Thoracic aorta (tissue), 2 donors: Measurements from ENCODE around the gene HOXD11. TPM values are rescaled to one million over a fixed set of nuclear protein-coding genes. Genes with fewer than 3 reads are reported as not detected.
A peak's percentile ranks its signal among the peaks of the same experiment; 100 is the strongest.

ENCODE experiments used
- ATAC-seq: fragments of 150-250 bp; one replicate; pipeline ENCODE4 v1.8.0; 2017; ENCODE audit warnings: low read depth; ENCODE audit not compliant: insufficient number of reproducible peaks, low FRiP score
- DNase-seq: peaks from one replicate; pipeline ENCODE4 v3.0.0-alpha.2; 2020; ENCODE audit warnings: low spot score
- H3K27ac ChIP-seq, 2 donors: fragments of 200-600 bp; sonication (generic); 1 replicate in 1 of 2; 2 replicates in 1 of 2; pipeline ENCODE4 v1.5.1; 2016; ENCODE audit warnings: mild to moderate bottlenecking in 2 of 2, moderate library complexity in 2 of 2
- H3K27me3 ChIP-seq: fragments of 200-600 bp; sonication (generic); replicated peaks from 2 replicates; pipeline ENCODE4 v1.6.0; 2016; ENCODE audit warnings: mild to moderate bottlenecking; ENCODE audit not compliant: insufficient read depth
- H3K36me3 ChIP-seq: fragments of 200-600 bp; sonication (generic); one replicate; pipeline ENCODE4 v1.5.1; 2016
- H3K4me1 ChIP-seq, 2 donors: fragments of 200-600 bp; sonication (generic); 1 replicate in 1 of 2; 2 replicates in 1 of 2; pipeline versions ENCODE4 v1.5.1 to v1.6.0; 2016; ENCODE audit warnings: low read depth in 2 of 2, mild to moderate bottlenecking in 1 of 2; ENCODE audit not compliant: control insufficient read depth in 1 of 2
- H3K4me3 ChIP-seq: fragments of 200-600 bp; sonication (generic); 2 replicates; pipeline ENCODE4 v1.5.1; 2016; ENCODE audit warnings: mild to moderate bottlenecking
- H3K9me3 ChIP-seq: fragments of 200-600 bp; sonication (generic); 2 replicates; pipeline ENCODE4 v1.5.1; 2016
- CTCF ChIP-seq: fragments of 200-600 bp; sonication (generic); IDR thresholded peaks from one replicate; pipeline ENCODE4 v1.5.1; 2019; ENCODE audit warnings: antibody characterized with exemption
- total RNA-seq, 2 donors: library from RNA; depleted of rRNA; stranded (reverse); fragments of >200 nt; gene quantifications; one replicate each; pipeline versions ENCODE4 v1.1.0 to v1.2.3, GENCODE V29; 2016

The HOXD11 gene
- total RNA-seq, 2 donors from 2014 or later = not detected

GRCh38 chr2:176081837-176082524 lies 25.1 kb upstream of the HOXD11 start:
- TF ChIP-seq CTCF = no peak
- Histone ChIP-seq H3K9me3 (no peaks in the 10 kb centered on the region), H3K27ac (peak overlapping the region in 1 of 2 donors; percentile 5), H3K4me1 (peaks cover 4 to 19% of the 10 kb centered on the region in 2 donors), H3K4me3 (no peak overlapping the region), H3K36me3 (no peaks in the 10 kb centered on the region), H3K27me3 (peaks cover 75% of the 10 kb centered on the region)
- DNase-seq (no peak), ATAC-seq (no peak)

- TF ChIP-seq CTCF = no peak
- DNase-seq (no peak), ATAC-seq (no peak)
- H3K27ac ChIP-seq = peak overlapping the region in 1 of 2 donors; percentile 5
- H3K4me3 ChIP-seq = no peak overlapping the region
- H3K9me3 ChIP-seq = no peaks in the 10 kb centered on the region
- H3K27me3 ChIP-seq = peaks cover 75% of the 10 kb centered on the region
- H3K4me1 ChIP-seq = peaks cover 4 to 19% of the 10 kb centered on the region in 2 donors
- no peaks in the 10 kb centered on the region for H3K36me3 ChIP-seq
Observed at GRCh38 chr2:176082525-176082823, 24.6 kb upstream of the HOXD11 start.

GRCh38 chr2:176082824-176083751 lies 24.0 kb upstream of the HOXD11 start:
- Histone ChIP-seq H3K36me3 (no peaks in the 10 kb centered on the region), H3K27me3 (peaks cover 74% of the 10 kb centered on the region), H3K9me3 (no peaks in the 10 kb centered on the region), H3K4me3 (no peak overlapping the region), H3K4me1 (peaks cover 4 to 23% of the 10 kb centered on the region in 2 donors), H3K27ac (no peak overlapping the region)
- ATAC-seq (no peak), DNase-seq (no peak)
- TF ChIP-seq CTCF = no peak

DNA sequence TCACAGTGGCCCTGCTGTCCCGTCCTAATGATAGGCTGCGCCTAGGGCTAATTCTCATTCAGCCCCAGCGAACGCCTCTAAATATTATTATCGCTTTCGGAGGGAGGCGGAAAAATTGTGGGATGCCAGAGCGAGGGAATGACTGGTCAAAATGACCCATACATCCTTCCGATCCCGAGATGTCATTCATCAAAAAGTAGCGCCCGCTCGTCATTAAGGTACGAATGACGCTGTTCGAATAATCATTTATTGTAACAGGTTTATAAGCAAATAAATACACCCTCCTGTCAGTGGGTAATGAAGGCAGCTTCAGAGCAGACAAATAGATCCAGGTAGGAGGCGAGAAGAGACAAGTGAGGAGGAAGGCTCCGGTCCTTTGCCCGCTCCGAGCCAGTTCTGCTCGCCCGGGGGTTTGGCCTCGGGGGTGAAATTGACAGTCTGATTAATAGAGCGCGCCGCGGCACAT lies 23.3 kb upstream of the HOXD11 start, which contains the start of gene EVX2:
TSS of gene EVX2 (minus strand) at position 167 of the 466 bp plus-strand sequence. CDS start 186 bp downstream, outside the sequence.
- Histone ChIP-seq H3K27ac (no peak within 1 kb of the TSS), H3K9me3 (no peaks in the 10 kb centered on the region), H3K36me3 (no peaks in the 10 kb centered on the region), H3K4me1 (peaks cover 4 to 26% of the 10 kb centered on the region in 2 donors), H3K27me3 (peaks cover 67% of the 10 kb centered on the region), H3K4me3 (no peak within 1 kb of the TSS)
- no peak for ATAC-seq
- TF ChIP-seq CTCF = no peak
- no peak for DNase-seq

DNA sequence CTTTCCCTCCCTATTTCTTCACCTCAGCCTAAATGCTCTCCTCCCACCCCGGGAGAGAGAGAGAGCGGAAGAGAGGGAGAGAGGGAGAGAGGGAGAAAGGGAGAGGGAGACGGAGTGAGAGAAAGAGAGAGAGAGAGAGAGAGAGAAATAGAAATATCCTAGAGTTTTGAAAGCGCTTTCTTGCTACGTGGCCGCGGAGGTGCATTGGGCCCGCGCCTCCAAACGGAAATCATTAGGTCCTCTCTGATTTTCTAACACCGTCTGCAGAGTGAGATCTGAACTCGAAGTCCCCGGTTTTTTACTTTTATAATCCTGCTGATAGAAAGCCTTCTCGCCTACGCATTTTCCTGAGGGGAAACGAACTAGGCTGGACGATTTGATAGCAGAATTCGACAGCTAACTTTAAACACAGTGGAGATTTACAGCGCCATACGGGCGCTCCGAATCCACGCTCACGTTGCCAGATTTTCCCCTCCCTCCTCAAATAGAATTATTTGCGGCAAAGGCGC lies 22.4 kb upstream of the HOXD11 start:
- TF ChIP-seq CTCF = no peak
- Histone ChIP-seq H3K4me1 (peaks cover 4 to 19% of the 10 kb centered on the region in 2 donors), H3K27me3 (peaks cover 64% of the 10 kb centered on the region), H3K9me3 (no peaks in the 10 kb centered on the region), H3K36me3 (no peaks in the 10 kb centered on the region), H3K27ac (no peak overlapping the region), H3K4me3 (no peak overlapping the region)
- ATAC-seq (no peak), DNase-seq (no peak)
